Right renal pelvis (tissue), 4 donors: ENCODE measurements around the gene SOCS6. TPM values are rescaled to one million over a fixed set of nuclear protein-coding genes. Genes with fewer than 3 reads are reported as not detected.
"Not testable (repeated sequence)": the region's sequence is repeated elsewhere in the genome, so short reads cannot be mapped to it uniquely, and the experiment has no call there.

ENCODE experiments used
- DNase-seq, 4 donors: peaks; one replicate each; pipeline ENCODE4 v3.0.0-alpha.2; 2013; ENCODE audit warnings: low read depth in 4 of 4, low spot score in 3 of 4, missing footprints in 1 of 4
- polyA plus RNA-seq, 4 donors: library from polyadenylated mRNA; unstranded; fragments of 120-200 nt; gene quantifications; one replicate each; pipeline ENCODE4 v1.2.1, GENCODE V29; 2013; ENCODE audit not compliant: insufficient read length in 4 of 4

Gene SOCS6
- polyA plus RNA-seq, 4 donors = 27.9 to 35.9 (median 34.0) TPM

GRCh38 chr18:70354771-70355170 is 65.9 kb downstream of the SOCS6 start:
- no peak for DNase-seq

- no peak for DNase-seq
These were observed 67.0 kb downstream of the SOCS6 start for GRCh38 chr18:70355620-70356385.

- not testable (repeated sequence) for DNase-seq
These were observed 69.2 kb downstream of the SOCS6 start for GRCh38 chr18:70358105-70358406.

DNA sequence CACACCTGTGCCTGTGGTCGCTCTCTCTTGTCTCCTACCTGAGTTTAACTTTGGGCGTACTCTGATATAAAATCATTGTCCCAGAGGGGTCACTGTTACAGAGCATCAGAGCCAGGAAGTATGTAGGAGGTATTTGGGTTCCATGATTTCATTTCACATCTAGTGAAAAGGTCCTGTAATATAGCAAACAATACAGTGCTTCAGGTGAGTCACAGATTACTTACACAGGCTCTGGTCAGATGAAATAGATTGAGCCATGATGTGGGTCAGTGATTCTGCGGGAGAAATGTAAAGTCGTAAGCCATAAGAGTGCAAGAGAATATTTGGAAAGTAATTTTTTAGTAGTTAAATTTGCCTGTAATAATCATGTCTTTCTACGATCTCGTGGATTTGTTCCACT is 70.2 kb downstream of the SOCS6 start:
- DNase-seq = no peak

GRCh38 chr18:70362258-70362657 is 73.4 kb downstream of the SOCS6 start:
- no peak for DNase-seq

GRCh38 chr18:70363861-70364260 is 75.0 kb downstream of the SOCS6 start:
- no peak for DNase-seq

DNA sequence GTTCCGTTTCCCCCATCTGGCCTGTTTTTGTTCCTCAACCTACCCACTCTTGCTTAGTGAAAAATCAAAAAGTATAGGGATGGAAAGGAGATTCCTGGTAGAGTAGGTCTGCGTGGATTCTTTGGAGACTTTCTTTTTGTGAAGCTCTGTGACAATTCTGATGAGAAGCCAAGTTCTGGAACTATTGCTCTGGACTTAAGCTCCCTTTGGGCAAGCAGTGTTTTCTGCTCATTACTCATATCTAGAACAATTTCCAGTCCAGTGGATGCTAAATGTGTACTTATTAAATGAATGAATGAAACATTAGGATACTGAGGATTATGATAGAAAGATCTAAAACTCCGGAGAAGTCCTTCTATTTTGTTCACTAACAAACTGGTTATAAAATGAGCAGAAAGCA is 76.5 kb downstream of the SOCS6 start:
- DNase-seq = no peak

DNA sequence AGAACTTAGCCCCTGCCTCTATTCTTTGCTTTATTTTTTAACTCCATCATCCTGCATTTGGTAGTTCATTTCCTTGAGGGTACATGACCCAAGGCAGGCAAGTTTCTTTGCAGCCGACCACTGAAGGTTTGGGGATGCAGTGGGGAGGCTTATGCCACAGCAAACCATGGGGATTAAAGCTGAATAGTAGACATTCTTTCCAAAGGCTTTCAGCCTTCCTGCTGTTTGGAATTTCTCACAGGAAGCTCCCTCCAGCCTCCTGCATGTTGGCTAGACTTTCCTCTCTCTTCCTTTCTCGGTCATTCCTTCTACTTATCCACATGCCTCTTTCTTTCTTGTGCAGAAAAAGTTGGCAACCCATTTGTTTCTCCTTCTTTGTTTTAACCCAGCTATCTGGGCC is 77.3 kb downstream of the SOCS6 start:
- DNase-seq = no peak

DNA sequence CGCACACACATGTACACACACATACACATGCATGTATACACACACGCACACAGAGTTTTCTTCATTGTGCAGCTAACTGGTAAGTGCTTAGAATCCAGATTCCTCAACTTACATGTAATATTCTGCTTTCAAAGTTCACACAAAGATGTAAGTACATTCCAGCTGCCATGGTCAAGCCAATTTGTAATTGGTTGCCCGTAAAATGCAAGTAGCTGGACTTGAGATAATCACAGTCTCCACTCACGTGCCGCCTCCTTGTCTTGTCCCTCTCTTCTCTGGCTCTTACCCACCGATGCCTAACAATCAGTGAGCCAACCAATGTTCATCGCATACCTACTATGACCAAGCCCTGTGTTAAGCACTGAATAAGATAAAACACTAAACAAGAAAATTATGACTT is 77.8 kb downstream of the SOCS6 start:
- DNase-seq = no peak

- not testable (repeated sequence) for DNase-seq
These were observed 78.5 kb downstream of the SOCS6 start for GRCh38 chr18:70367344-70367743.

DNA sequence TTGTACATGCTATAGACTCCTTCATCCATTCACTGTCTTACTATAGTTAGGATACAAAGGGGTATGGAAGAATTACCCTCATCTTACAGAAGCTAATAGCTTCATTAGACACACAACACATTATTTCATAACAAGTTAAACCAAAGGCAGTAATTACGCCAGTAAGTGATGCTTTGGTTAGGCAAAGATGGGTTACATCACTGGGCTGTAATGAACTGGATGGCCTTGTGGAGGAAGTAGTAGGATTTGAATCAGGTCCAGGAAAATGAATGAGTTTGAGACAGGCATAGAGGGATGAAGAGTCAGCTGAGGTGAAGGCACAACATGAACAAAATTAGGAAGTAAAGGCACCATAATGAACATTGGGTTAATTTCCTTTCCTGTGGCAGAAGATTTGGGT is 80.1 kb downstream of the SOCS6 start:
- no peak for DNase-seq

DNA sequence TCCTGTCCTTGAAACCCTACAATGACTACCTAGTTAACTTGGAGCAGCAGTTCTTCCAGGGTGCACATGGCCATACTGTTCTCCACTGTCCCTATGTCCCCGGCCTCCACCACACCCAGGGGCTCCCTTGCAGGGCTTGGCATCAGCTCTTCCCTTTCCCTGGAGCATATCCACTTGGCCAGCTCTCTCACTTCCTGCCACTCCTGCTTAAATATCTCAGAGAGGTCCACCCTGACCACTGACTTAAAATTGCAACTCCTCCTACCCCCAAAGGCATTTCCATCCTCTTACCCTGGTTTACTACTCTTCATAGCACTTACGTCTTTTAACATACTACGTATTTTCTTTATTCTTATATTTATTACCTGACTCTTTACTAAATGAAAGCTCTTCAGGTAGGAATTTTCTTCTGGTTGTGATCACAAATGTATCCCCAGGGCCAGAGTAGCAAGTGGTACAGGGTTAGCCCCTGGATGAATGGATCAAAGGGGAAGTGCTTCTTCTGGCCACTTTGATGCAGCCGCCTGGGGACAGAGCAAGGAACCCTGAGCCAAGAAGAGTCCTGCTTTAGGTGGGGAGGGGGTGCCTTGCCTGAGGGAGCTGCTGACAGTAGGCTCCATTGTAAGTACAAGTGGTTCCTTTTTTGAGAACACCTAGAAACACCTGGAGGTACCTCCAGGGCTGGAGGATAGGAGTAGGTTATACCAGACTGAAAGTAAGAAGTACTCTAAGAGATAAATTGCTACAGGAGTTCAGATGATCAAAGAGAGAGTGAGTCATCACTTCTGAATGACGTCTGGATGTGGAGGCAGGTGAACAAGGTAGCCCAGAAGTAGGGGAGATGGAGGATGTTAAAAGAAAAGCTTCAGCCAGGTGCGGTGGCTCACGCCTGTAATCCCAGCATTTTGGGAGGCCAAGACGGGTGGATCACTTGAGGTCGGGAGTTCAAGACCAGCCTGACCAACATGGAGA is 82.2 kb downstream of the SOCS6 start:
- DNase-seq = no peak

DNA sequence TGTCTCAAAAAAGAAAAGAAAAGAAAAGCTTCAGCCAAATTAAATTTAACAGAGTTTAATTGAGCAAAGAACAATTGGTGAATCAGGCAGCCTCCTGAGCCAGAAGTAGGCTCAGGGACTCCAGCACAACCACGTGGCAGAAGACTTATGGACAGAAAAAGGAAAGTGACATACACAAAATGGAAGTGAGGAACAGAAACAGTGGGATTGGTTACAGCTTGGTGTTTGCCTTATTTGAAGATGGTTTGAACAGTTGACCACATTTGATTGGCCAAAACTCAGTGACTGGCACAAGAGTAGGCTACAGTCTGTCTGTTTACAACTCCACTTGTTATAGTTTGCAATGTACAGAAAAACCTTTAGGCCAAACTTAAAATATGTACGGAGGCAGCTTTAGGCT is 83.1 kb downstream of the SOCS6 start:
- no peak for DNase-seq

DNA sequence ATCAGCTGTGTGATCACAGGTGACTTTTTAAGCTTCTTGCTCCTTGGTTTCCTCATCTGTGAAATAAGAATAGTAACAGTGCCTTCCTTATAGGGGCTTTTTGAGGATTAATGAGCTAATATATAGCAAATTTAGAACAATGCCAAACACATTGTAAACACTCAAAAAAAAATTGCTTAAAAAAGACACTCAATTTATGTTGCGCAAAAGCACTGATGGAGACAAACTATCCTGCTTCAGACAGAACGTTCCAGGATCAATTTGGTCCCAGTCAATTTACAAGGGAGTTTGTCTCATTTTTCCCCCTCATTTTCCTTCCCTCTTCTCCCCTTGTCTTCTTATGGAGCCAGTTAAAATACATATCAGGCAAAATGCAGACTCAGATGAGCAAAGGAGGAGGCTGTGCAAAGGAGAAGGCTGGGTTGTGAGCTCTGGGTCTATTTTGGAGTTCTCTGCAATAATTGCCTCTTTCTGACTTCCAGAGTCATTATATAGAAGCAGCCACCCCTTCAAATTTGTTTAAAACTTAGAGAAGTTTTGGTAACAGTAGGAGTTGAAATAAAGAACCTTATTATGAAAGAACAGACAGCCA is 83.7 kb downstream of the SOCS6 start:
- DNase-seq = no peak

DNA sequence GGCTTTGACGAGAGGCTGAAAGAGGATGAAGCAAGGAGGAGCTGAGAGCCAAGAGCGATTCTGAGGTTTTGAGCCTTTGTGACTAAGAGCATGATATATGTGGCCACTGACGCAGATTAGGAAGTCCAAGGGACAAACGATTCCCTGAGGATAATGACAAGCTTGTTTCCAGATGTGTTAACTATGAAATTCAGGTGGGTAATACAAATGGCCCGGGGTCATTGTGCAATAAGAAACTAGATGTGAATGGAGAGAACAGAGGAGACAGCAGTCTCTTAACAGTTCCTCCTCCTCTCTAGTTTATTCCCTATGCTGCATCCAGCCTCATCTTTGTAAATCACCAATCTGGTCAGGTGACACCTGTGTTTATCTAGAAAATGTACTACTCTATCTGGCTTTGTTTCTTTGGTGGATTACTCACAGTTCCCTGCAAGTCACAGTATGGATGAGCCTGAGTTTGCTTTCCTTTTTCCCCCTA is 84.2 kb downstream of the SOCS6 start:
- no peak for DNase-seq

DNA sequence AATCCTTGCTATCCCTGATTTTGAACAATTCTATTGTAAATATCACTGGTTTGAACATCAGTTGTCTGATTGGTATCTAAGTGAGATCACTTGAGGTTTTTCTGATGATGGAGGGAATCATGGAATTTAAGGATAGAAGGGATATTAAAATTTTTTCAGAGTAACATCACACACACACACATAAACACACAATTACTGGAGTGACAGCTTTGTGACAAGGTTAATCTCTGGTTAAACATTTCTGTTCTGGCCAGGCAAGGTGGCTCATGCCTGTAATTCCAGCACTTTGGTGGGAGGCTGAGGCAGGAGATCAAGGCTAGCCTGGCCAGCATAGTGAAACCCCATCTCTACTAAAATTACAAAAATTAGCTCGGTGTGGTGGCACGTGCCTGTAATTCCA is 85.3 kb downstream of the SOCS6 start:
- no peak for DNase-seq

DNA sequence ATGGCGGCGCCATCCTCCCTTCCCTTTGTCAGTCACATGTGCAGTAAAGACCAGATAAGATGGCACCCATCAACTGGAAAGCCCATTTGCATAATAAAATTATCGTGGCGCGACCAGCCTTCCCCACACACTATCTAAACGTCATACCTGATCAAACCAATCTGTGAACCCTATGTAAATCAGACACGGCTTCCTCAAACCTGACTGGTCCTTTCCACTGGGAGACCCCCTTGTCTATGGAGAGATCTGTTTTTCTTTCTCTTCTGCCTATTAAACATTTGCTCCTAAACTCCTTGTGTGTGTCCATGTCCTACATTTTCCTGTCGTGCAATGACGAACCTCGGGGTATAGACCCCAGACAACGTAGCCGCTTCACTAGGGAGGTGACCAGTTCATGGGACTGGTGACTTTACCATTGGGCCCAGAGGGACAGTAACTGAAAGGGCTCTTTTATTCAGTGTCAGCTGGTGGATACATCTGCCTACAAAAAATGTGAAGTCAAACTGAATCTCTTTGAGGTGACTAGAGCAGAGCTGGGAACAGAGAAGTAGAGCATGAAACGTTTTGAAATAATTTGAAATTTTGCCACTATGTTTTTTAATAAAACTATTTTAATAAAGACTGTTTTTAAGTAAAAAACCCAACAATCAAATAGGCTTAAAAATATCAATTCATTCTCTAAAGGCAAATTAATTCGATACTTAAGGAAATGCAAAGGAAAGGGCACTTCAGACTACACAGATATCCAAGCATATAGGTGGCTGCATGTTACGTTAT is 87.5 kb downstream of the SOCS6 start:
- DNase-seq = no peak

DNA sequence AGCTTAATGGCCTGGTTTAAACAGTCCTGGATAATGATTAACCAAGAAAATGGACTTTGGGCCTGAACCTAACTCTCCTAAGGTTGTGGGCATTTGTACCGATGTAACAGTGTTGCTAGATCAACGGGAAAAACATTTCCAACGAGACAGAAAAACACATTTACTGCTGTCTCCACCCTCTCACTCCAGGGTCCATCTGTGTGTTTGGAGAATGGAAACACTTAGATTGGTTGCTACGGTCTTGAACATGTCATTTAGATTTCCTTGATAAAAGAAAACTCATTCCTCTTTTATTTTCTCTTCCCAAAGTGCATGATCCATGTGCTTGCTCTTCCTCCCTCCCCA is 88.0 kb downstream of the SOCS6 start:
- DNase-seq = peak in 3 of 4 donors; percentile 39 to 60 (median 52)

DNA sequence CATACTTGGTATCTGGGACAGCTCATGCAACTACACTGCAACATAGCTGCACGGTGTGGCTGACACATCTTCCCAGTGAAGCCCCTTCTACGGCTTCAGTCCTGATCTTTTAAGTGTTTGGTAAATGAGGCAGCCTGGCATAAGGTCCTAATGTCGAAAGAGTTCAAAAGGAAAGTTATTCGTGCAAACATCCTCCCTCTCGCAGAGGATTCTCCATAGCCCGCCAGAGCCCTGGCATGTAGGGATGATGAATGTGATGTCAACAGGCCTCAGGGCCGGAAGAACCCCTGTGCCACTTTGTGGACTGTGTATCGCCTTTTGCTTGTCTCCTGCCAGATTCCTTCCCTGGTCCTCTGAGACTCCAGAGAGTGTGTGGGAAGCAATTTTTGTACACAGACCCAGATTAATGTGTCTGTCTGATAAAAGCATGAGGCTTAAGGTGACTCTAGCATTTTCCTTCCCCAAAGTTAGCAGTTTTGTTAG is 88.5 kb downstream of the SOCS6 start:
- DNase-seq = peak in 3 of 4 donors; percentile 12 to 33 (median 28)

DNA sequence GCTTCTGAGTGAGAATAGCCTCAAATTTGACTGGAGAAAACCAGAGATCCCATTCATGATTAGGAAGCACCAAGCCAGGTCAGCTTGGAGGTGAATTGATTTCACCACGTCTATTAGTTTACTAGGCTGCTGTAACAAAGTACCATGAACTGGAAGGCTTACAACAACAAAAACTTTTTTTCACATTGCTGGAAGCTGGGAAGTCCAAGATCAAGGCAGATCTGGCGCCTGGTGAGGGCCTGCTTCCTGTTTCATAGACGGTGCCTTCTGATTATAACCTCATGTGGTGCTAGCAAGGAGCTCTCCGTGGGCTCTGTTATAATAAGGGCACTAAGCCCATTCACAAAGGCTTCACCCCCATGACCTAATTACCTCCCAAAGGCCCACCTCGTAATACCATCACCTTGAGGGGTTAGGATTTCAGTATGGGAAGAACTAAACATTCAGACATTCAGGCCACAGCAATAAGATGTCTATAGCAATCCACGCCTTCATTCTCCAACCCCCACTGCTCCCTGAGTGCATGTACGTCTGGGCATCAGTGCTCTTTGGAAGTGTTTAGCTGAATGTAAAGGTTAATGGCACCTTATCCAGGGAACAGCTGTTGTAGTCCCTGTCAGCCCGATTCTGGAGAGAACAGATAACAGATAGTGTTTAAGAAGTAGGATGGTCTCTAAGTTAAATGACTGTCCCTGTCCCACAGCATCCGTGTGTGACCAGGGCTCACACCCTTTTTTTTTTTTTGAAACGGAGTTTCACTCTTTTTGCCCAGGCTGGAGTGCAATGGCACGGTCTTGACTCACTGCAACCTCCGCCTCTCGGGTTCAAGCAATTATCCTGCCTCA is 89.2 kb downstream of the SOCS6 start:
- no peak for DNase-seq
